IPS-15b (cell line): Measurements from ENCODE around the gene RAP1A.
"Not testable (repeated sequence)": the region's sequence is repeated elsewhere in the genome, so short reads cannot be mapped to it uniquely, and the experiment has no call there.

Source experiments
- H3K27me3 ChIP-seq: one replicate; pipeline ENCODE4 v1.6.1; 2013; ENCODE audit warnings: low read length; ENCODE audit not compliant: control insufficient read depth, insufficient read depth
- H3K36me3 ChIP-seq: one replicate; pipeline ENCODE4 v1.6.1; 2013; ENCODE audit warnings: low read length; ENCODE audit not compliant: control insufficient read depth, insufficient read depth
- H3K4me1 ChIP-seq: one replicate; pipeline ENCODE4 v1.6.1; 2013; ENCODE audit warnings: mild to moderate bottlenecking, low read length; ENCODE audit not compliant: control insufficient read depth, insufficient read depth
- H3K4me3 ChIP-seq: one replicate; pipeline ENCODE4 v1.5.1; 2013; ENCODE audit warnings: low read depth, low read length
- H3K9ac ChIP-seq: one replicate; pipeline ENCODE4 v1.6.1; 2013; ENCODE audit warnings: low read depth, mild to moderate bottlenecking, low read length
- H3K9me3 ChIP-seq: one replicate; pipeline ENCODE4 v1.6.1; 2013; ENCODE audit warnings: mild to moderate bottlenecking, low read length; ENCODE audit not compliant: control insufficient read depth, insufficient read depth

The RAP1A gene

DNA sequence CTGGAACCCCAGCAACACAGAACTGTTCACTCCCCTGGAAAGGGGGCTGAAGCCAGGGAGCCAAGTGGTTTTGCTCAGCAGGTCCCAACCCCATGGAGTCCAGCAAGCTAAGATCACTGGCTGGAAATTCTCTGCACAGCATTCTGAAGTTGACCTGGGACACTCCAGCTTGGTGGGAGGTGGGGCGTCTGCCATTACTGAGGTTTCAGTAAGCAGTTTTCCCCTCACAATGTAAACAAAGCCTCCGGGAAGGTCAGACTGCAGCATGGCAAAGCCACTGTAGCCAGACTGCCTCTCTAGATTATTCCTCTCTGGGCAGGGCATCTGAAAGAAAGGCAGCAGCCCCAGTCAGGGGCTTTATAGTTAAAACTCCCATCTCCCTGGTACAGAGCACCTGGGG, 60.0 kb downstream of the RAP1A start:
- H3K9ac ChIP-seq, result no peak overlapping the region
- no peaks in the 10 kb centered on the region for H3K4me1 ChIP-seq
- H3K27me3 ChIP-seq, result no peaks in the 10 kb centered on the region
- no peak overlapping the region for H3K4me3 ChIP-seq
- peaks cover 3% of the 10 kb centered on the region for H3K36me3 ChIP-seq
- no peaks in the 10 kb centered on the region for H3K9me3 ChIP-seq

DNA sequence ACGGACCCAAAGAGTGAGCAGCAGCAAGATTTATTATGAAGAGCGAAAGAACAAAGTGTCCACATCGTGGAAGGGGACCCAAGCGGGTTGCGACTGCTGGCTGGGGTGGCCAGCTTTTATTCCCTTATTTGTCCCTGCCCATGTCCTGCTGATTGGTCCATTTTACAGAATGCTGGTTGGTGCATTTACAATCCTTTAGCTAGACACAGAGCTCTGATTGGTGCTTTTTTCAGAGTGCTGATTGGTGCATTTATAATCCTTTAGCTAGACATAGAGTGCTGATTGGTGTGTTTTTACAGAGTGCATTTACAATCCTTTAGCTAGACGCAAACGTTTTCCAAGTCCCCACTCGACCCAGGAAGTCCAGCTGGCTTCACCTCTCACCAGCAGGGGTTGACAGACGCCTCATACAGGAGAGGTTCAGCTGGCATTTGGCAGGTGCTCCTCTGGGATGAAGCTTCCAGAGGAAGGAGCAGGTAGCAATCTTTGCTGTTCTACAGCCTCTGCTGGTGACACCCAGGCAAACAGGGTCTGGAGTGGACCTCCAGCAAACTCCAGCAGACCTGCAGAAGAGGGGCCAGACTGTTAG, 60.7 kb downstream of the RAP1A start:
- H3K36me3 ChIP-seq, result not testable (repeated sequence)

GRCh38 chr1:111685293-111686153, 65.9 kb downstream of the RAP1A start:
- not testable (repeated sequence) for H3K27me3 ChIP-seq, H3K36me3 ChIP-seq, H3K9me3 ChIP-seq, H3K9ac ChIP-seq, H3K4me1 ChIP-seq, H3K4me3 ChIP-seq

More for the DNA sequence above, 60.7 kb downstream of the RAP1A start:
- not testable (repeated sequence) for H3K9me3 ChIP-seq, H3K27me3 ChIP-seq, H3K4me3 ChIP-seq, H3K9ac ChIP-seq, H3K4me1 ChIP-seq

GRCh38 chr1:111690306-111690617, 70.7 kb downstream of the RAP1A start:
- Histone ChIP-seq H3K27me3 (no peaks in the 10 kb centered on the region), H3K9ac (no peak overlapping the region), H3K4me3 (no peak overlapping the region), H3K4me1 (no peaks in the 10 kb centered on the region), H3K9me3 (no peaks in the 10 kb centered on the region), H3K36me3 (no peaks in the 10 kb centered on the region)

DNA sequence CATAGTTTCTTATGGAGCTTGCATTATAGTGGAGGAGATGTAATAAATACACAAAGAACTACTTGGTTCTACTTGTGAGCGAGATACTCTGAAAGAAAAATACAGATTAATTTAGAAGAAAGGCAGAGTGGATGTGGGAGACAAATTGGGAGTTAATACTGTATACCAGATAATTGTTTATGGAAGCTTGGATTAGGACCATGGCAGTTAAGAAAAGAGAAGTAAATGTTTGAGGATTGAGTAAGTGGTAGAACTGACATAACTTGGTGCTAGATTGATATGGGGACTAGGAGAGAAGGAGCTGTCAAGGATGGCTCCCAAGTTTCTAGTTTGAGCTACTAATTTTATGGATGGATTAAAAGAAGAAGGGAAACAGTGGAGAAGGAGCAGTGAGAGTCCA, 72.3 kb downstream of the RAP1A start:
- no peaks in the 10 kb centered on the region for H3K27me3 ChIP-seq
- no peaks in the 10 kb centered on the region for H3K36me3 ChIP-seq
- H3K9me3 ChIP-seq, result no peaks in the 10 kb centered on the region
- no peaks in the 10 kb centered on the region for H3K4me1 ChIP-seq
- H3K4me3 ChIP-seq, result no peak overlapping the region
- no peak overlapping the region for H3K9ac ChIP-seq

GRCh38 chr1:111695801-111696200, 76.2 kb downstream of the RAP1A start:
- Histone ChIP-seq H3K4me3 (no peak overlapping the region), H3K4me1 (no peaks in the 10 kb centered on the region), H3K9me3 (no peaks in the 10 kb centered on the region), H3K36me3 (no peaks in the 10 kb centered on the region), H3K27me3 (no peaks in the 10 kb centered on the region), H3K9ac (no peak overlapping the region)

GRCh38 chr1:111696330-111696729, 76.7 kb downstream of the RAP1A start:
- H3K9me3 ChIP-seq, result no peaks in the 10 kb centered on the region
- H3K9ac ChIP-seq, result no peak overlapping the region
- H3K27me3 ChIP-seq, result no peaks in the 10 kb centered on the region
- no peaks in the 10 kb centered on the region for H3K36me3 ChIP-seq
- no peaks in the 10 kb centered on the region for H3K4me1 ChIP-seq
- H3K4me3 ChIP-seq, result no peak overlapping the region

DNA sequence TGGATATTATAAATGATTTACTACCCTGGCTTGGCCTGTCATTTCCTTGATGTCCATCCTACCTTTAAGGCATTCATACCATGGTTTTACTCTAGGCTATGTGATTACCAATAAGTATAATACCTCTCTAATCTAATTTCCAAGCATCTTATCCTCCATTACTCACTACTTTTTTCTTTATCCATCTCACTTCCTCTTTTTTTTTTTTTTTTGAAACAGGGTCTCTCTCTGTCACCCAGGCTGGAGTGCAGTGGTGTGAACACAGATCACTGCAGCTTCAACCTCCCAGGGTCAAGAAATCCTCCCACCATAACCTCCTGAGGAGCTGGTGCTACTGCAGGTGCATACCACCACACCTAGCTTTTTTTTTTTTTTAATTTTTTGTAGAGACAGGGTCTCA, 79.7 kb downstream of the RAP1A start:
- Histone ChIP-seq H3K27me3 (no peaks in the 10 kb centered on the region), H3K36me3 (no peaks in the 10 kb centered on the region), H3K4me3 (no peak overlapping the region), H3K9ac (no peak overlapping the region), H3K9me3 (no peaks in the 10 kb centered on the region), H3K4me1 (no peaks in the 10 kb centered on the region)

DNA sequence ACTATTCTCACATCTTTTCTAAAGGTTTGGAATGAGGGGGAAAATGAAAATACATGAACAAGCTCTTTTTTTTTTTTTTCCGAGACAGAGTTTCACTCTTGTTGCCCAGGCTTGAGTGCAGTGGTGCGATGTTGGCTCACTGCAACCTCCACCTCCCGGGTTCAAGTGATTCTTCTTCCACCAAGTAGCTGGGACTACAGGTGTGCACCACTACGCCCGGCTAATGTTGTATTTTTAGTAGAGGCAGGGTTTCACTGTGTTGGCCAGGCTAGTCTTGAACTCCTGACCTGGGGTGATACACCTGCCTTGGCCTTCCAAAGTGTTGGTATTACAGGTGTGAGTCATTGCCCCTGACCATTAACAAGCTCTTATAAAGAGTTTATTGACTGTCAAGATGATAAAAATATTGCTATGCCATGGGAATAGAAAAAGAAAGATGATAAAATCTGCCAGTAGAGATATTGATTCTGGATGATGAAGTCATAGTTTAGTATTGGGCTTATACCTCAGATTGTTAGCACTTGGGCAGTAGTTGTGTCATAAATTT, 83.0 kb downstream of the RAP1A start:
- Histone ChIP-seq H3K9me3 (no peaks in the 10 kb centered on the region), H3K27me3 (no peaks in the 10 kb centered on the region), H3K36me3 (no peaks in the 10 kb centered on the region), H3K4me3 (no peak overlapping the region), H3K4me1 (no peaks in the 10 kb centered on the region), H3K9ac (no peak overlapping the region)

- no peaks in the 10 kb centered on the region for H3K36me3 ChIP-seq
Observed at GRCh38 chr1:111704240-111704639, 84.7 kb downstream of the RAP1A start.

DNA sequence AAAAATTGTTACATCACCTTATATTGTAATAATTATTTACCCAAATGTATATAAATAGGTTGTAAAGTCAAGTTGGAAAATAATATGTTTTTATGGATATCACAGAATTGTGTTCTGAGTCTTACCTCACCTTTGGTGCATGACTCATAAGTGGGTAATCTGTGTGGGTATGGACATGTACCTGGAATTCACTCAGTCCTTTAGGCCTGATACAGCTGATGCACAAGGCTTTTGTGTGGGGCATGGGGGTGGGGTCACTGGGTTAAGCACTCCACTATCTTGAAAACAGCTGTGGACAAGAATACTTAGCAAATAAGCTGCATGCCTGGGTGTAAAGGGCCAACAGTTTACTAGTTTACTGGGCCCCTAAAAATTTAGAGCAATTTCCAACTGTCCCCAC, 85.2 kb downstream of the RAP1A start:
- no peaks in the 10 kb centered on the region for H3K4me1 ChIP-seq
- no peak overlapping the region for H3K9ac ChIP-seq
- H3K36me3 ChIP-seq, result no peaks in the 10 kb centered on the region
- no peaks in the 10 kb centered on the region for H3K27me3 ChIP-seq
- no peak overlapping the region for H3K4me3 ChIP-seq
- H3K9me3 ChIP-seq, result no peaks in the 10 kb centered on the region

More at GRCh38 chr1:111704240-111704639, 84.7 kb downstream of the RAP1A start:
- H3K9me3 ChIP-seq, result no peaks in the 10 kb centered on the region
- no peak overlapping the region for H3K4me3 ChIP-seq
- H3K9ac ChIP-seq, result no peak overlapping the region
- no peaks in the 10 kb centered on the region for H3K27me3 ChIP-seq
- H3K4me1 ChIP-seq, result no peaks in the 10 kb centered on the region

DNA sequence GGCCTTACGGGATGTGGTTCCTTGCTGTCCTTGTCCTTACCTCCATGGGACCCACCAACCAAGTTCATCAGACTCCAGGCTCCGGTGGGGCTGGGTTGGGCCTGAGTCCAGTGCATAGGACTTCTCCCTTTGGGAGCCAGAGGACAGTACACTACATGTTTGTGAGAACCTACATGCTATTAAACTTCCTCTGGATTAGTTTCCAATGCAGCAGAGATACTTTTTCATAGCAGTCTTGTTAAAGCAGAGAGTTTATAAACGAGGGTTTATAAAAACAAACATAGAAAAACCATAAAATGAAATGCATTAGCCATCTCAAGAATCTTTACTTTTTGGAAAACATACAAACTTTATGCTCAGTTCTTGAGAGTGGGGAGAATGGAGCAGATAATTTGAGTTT, 86.3 kb downstream of the RAP1A start:
- H3K36me3 ChIP-seq, result no peaks in the 10 kb centered on the region
- H3K4me1 ChIP-seq, result no peaks in the 10 kb centered on the region
- no peaks in the 10 kb centered on the region for H3K9me3 ChIP-seq
- H3K27me3 ChIP-seq, result no peaks in the 10 kb centered on the region
- H3K4me3 ChIP-seq, result no peak overlapping the region
- H3K9ac ChIP-seq, result no peak overlapping the region
